ENCODE data around the gene MARCHF5. TPM values are rescaled to one million over a fixed set of nuclear protein-coding genes. Genes with fewer than 3 reads are reported as not detected.
A peak's percentile ranks its signal among the peaks of the same experiment; 100 is the strongest.

MARCHF5 gene
- total RNA-seq, 1 donor from 2014 or later = 66.1 TPM

DNA sequence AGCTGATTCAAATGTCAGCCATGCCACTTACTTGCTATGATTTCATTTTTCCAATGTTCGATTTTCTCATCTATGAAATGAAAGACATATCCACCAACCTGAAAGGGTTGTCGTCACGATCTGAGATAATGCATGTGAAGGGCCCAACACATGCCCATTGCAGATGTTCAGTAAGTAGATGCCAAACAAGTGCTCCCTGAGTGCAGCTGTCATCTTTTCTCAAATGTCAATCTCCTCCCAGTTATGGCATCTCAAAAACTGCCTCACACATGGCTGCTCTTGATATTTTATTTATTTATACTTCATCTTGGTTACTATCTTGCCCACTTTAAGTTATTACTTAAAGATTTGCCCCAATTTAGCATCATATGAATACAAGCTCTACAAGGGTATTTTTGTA, 16.9 kb upstream of the MARCHF5 start:
- H3K4me3 Mint-ChIP-seq = no peak overlapping the region
- H3K9me3 Mint-ChIP-seq = no peaks in the 10 kb centered on the region
- H3K4me1 Mint-ChIP-seq = no peaks in the 10 kb centered on the region
- no peak for TF ChIP-seq CTCF (IDR thresholded peaks at IDR 0.05; ENCODE audit: unreplicated experiment)
- peaks cover 2% of the 10 kb centered on the region for H3K36me3 Mint-ChIP-seq
- H3K27me3 Mint-ChIP-seq (ENCODE audit: low read depth) = no peaks in the 10 kb centered on the region
- DNase-seq (ENCODE audit: low spot score in 2 of 2, unreplicated experiment in 2 of 2) = no peak
- H3K27ac Mint-ChIP-seq = no peak overlapping the region

DNA sequence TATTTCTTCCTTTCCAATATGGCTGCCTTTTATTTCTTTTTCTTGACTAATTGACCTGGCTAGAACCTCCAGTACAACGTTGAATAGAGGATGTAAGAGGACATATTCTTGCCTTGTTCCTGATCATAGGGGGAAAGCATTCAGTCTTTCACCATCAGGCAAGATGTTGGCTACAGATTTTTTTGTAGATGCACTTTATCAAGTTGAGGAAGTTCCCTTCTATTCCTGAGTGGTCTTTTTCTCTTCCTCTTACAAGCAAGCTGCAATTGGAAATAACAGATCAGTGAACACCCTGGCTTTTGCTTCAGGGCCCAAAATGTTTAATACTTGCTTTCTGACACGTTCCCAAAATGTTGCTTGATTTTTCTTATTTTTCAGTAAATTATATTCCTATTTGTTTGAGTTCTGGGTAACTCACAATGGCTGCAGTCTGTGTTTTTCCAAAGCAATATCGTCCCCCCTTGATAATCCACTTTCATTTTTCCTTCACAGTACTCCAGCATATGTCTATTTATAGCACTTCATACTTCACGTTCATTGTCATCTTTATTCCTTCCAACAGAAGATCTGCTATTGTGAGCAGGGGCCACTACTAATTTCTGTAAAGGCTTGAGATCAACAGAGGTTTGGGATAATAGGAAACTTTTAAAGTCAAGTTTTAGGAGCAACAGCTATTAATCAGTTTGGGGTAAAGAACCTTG, 11.8 kb upstream of the MARCHF5 start:
- no peak for DNase-seq (ENCODE audit: low spot score in 2 of 2, unreplicated experiment in 2 of 2)
- no peaks in the 10 kb centered on the region for H3K4me1 Mint-ChIP-seq
- no peak overlapping the region for H3K27ac Mint-ChIP-seq
- H3K4me3 Mint-ChIP-seq = no peak overlapping the region
- H3K36me3 Mint-ChIP-seq = no peaks in the 10 kb centered on the region
- no peaks in the 10 kb centered on the region for H3K9me3 Mint-ChIP-seq
- no peaks in the 10 kb centered on the region for H3K27me3 Mint-ChIP-seq (ENCODE audit: low read depth)
- no peak for TF ChIP-seq CTCF (IDR thresholded peaks at IDR 0.05; ENCODE audit: unreplicated experiment)

GRCh38 chr10:92284112-92284704, 6.8 kb upstream of the MARCHF5 start:
- Mint-ChIP-seq H3K27ac (no peak overlapping the region), H3K36me3 (no peaks in the 10 kb centered on the region)

DNA sequence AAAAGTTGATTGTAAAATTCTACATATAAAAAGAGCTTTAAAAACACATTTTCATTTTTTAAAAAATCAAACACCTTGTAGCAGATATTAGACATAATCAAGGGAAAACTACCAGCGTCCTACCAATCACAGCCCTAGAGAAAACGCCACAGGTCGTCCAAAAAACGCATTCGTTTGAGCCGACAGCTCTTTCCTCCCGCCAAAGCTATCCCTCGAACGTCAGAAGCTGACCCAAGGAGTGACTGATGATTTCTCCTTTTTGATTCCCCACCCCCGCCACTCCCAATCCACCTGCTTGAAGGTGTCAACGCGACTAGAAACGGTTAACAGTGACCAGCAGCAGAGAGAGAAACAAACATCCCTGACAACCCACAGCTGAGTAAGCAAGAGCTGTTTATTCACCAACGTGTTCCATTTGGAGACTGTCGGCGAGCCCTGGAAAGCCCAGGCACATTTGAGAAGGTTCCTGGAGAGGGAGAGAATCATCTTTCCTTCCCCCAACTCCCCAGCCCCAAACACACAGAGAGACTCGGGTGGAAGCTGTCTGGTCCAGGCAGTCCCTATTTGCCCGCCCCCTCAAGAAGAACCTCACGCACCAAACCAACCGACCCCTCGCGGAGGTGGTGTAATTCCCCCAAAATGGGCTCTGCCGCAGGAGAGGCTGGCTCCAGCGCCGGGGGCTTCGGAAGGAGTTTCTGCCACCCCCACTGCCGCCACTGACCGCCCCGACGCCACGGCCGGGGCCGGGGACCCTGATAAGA, 711 bp upstream of the MARCHF5 start:
- Mint-ChIP-seq H3K4me1 (peaks cover 21% of the 10 kb centered on the region), H3K4me3 (peak overlapping the region; percentile 92), H3K9me3 (no peaks in the 10 kb centered on the region), H3K27me3 (ENCODE audit: low read depth) (no peaks in the 10 kb centered on the region), H3K27ac (peak overlapping the region; percentile 92), H3K36me3 (peaks cover 7% of the 10 kb centered on the region)
- peak in 1 of 2 experiments; percentile 19 for DNase-seq (ENCODE audit: low spot score in 2 of 2, unreplicated experiment in 2 of 2)
- no peak for TF ChIP-seq CTCF (IDR thresholded peaks at IDR 0.05; ENCODE audit: unreplicated experiment)

More at GRCh38 chr10:92284112-92284704, 6.8 kb upstream of the MARCHF5 start:
- Mint-ChIP-seq H3K9me3 (no peaks in the 10 kb centered on the region), H3K4me3 (no peak overlapping the region), H3K4me1 (no peaks in the 10 kb centered on the region), H3K27me3 (ENCODE audit: low read depth) (no peaks in the 10 kb centered on the region)
- no peak for TF ChIP-seq CTCF (IDR thresholded peaks at IDR 0.05; ENCODE audit: unreplicated experiment)
- DNase-seq (ENCODE audit: low spot score in 2 of 2, unreplicated experiment in 2 of 2) = no peak

- peaks cover 21% of the 10 kb centered on the region for H3K4me1 Mint-ChIP-seq
- H3K27ac Mint-ChIP-seq = peak overlapping the region; percentile 47
- H3K36me3 Mint-ChIP-seq = peaks cover 8% of the 10 kb centered on the region
- no peaks in the 10 kb centered on the region for H3K27me3 Mint-ChIP-seq (ENCODE audit: low read depth)
- peak overlapping the region; percentile 92 for H3K4me3 Mint-ChIP-seq
- no peak for DNase-seq (ENCODE audit: low spot score in 2 of 2, unreplicated experiment in 2 of 2)
- no peaks in the 10 kb centered on the region for H3K9me3 Mint-ChIP-seq
- TF ChIP-seq CTCF (IDR thresholded peaks at IDR 0.05; ENCODE audit: unreplicated experiment) = no peak
These were observed 574 bp downstream of the MARCHF5 start for GRCh38 chr10:92291616-92291865.
